Loucy (cell line): ENCODE results near the gene TMEM250.
"Not testable (repeated sequence)": the region's sequence is repeated elsewhere in the genome, so short reads cannot be mapped to it uniquely, and the experiment has no call there.

Experiments used
- H2AFZ ChIP-seq: fragments of 200-600 bp; sonication (generic); 2 replicates; pipeline ENCODE4 v1.6.0; 2016; ENCODE audit warnings: antibody characterized with exemption, mild to moderate bottlenecking, low read length, moderate library complexity
- H3F3A ChIP-seq: fragments of 200-600 bp; 2 replicates; pipeline ENCODE4 v1.6.0; 2016; ENCODE audit warnings: antibody characterized with exemption, low read depth, mild to moderate bottlenecking
- H3K27me3 ChIP-seq: fragments of 200-600 bp; sonication (generic); 2 replicates; pipeline ENCODE4 v1.6.1; 2014; ENCODE audit warnings: low read length, mild to moderate bottlenecking; ENCODE audit not compliant: insufficient read depth, poor library complexity, severe bottlenecking
- H3K36me3 ChIP-seq: fragments of 200-600 bp; sonication (generic); 2 replicates; pipeline ENCODE4 v1.6.1; 2016; ENCODE audit warnings: low read length; ENCODE audit not compliant: insufficient read depth
- H3K4me1 ChIP-seq: fragments of 200-600 bp; sonication (generic); 2 replicates; pipeline ENCODE4 v1.5.1; 2014; ENCODE audit warnings: low read length, mild to moderate bottlenecking; ENCODE audit not compliant: insufficient read depth, poor library complexity, severe bottlenecking
- H3K4me2 ChIP-seq: fragments of 200-600 bp; sonication (generic); 2 replicates; pipeline ENCODE4 v1.6.0; 2014; ENCODE audit warnings: antibody characterized with exemption, low read length, low read depth, mild to moderate bottlenecking; ENCODE audit not compliant: poor library complexity, severe bottlenecking
- H3K4me3 ChIP-seq: fragments of 200-600 bp; sonication (generic); 2 replicates; pipeline ENCODE4 v1.5.1; 2014; ENCODE audit warnings: low read length, mild to moderate bottlenecking, mixed read lengths; ENCODE audit not compliant: poor library complexity, severe bottlenecking
- H3K79me2 ChIP-seq: fragments of 200-600 bp; sonication (generic); 2 replicates; pipeline ENCODE4 v1.6.1; 2014; ENCODE audit warnings: low read length; ENCODE audit not compliant: insufficient read depth
- H3K9ac ChIP-seq: fragments of 200-600 bp; sonication (generic); 2 replicates; pipeline ENCODE4 v1.6.0; 2014; ENCODE audit warnings: mild to moderate bottlenecking, low read depth, low read length, moderate library complexity; ENCODE audit not compliant: poor library complexity, severe bottlenecking
- H3K9me2 ChIP-seq: fragments of 200-600 bp; sonication (generic); replicated peaks from 2 replicates; pipeline ENCODE4 v1.6.1; 2016; ENCODE audit warnings: low read depth, low read length, mixed read lengths
- H3K9me3 ChIP-seq: fragments of 200-600 bp; sonication (generic); 2 replicates; pipeline ENCODE4 v1.6.1; 2014; ENCODE audit warnings: mild to moderate bottlenecking, antibody characterized with exemption, low read length, low read depth; ENCODE audit not compliant: insufficient read depth
- H4K20me1 ChIP-seq: fragments of 200-600 bp; sonication (generic); 2 replicates; pipeline ENCODE4 v1.6.0; 2014; ENCODE audit warnings: antibody characterized with exemption, low read length, mild to moderate bottlenecking; ENCODE audit not compliant: insufficient read depth, poor library complexity, severe bottlenecking
- EZH2phosphoT487 ChIP-seq: fragments of 200-600 bp; IDR thresholded peaks from 2 replicates; pipeline ENCODE4 v1.6.1; 2018; ENCODE audit warnings: antibody characterized with exemption, mild to moderate bottlenecking, moderate library complexity, borderline replicate concordance
- TF ChIP-seq, protein P1 (sequence below): fragments of 200-600 bp; sonication (generic); conservative IDR thresholded peaks from 2 replicates; pipeline ENCODE4 v1.5.1; 2014; ENCODE audit warnings: mild to moderate bottlenecking, antibody characterized with exemption, low read length

Gene TMEM250

GRCh38 chr9:136151848-136152542, 33.3 kb upstream of the TMEM250 start:
- Histone ChIP-seq H3K9ac (no peak overlapping the region), H3K4me2 (no peak overlapping the region), H3K27me3 (no peaks in the 10 kb centered on the region), H3K36me3 (no peaks in the 10 kb centered on the region), H3K4me1 (no peaks in the 10 kb centered on the region), H3K79me2 (no peaks in the 10 kb centered on the region), H3K9me3 (no peaks in the 10 kb centered on the region), H3K4me3 (no peak overlapping the region), H4K20me1 (no peaks in the 10 kb centered on the region), H2AFZ (no peak overlapping the region), H3K9me2 (no peaks in the 10 kb centered on the region), H3F3A (no peaks in the 10 kb centered on the region)
- TF ChIP-seq, protein P1, sequence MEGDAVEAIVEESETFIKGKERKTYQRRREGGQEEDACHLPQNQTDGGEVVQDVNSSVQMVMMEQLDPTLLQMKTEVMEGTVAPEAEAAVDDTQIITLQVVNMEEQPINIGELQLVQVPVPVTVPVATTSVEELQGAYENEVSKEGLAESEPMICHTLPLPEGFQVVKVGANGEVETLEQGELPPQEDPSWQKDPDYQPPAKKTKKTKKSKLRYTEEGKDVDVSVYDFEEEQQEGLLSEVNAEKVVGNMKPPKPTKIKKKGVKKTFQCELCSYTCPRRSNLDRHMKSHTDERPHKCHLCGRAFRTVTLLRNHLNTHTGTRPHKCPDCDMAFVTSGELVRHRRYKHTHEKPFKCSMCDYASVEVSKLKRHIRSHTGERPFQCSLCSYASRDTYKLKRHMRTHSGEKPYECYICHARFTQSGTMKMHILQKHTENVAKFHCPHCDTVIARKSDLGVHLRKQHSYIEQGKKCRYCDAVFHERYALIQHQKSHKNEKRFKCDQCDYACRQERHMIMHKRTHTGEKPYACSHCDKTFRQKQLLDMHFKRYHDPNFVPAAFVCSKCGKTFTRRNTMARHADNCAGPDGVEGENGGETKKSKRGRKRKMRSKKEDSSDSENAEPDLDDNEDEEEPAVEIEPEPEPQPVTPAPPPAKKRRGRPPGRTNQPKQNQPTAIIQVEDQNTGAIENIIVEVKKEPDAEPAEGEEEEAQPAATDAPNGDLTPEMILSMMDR = no peak
- no peak for TF ChIP-seq EZH2phosphoT487

- H3K4me1 ChIP-seq = no peaks in the 10 kb centered on the region
- H3K9ac ChIP-seq = no peak overlapping the region
- no peaks in the 10 kb centered on the region for H3K36me3 ChIP-seq
- no peak overlapping the region for H2AFZ ChIP-seq
- H3K4me2 ChIP-seq = no peak overlapping the region
- no peaks in the 10 kb centered on the region for H3K9me2 ChIP-seq
- H3F3A ChIP-seq = no peaks in the 10 kb centered on the region
- TF ChIP-seq EZH2phosphoT487 = no peak
- TF ChIP-seq, protein P1 = no peak
- no peaks in the 10 kb centered on the region for H3K9me3 ChIP-seq
- H3K4me3 ChIP-seq = no peak overlapping the region
- H4K20me1 ChIP-seq = no peaks in the 10 kb centered on the region
- H3K27me3 ChIP-seq = no peaks in the 10 kb centered on the region
- no peaks in the 10 kb centered on the region for H3K79me2 ChIP-seq
Measured at GRCh38 chr9:136151214-136151804, 32.6 kb upstream of the TMEM250 start.

GRCh38 chr9:136150664-136151213, 32.1 kb upstream of the TMEM250 start:
- H3K4me2 ChIP-seq = not testable (repeated sequence)

GRCh38 chr9:136149853-136150252, 31.2 kb upstream of the TMEM250 start:
- H3F3A ChIP-seq = no peaks in the 10 kb centered on the region
- no peak overlapping the region for H2AFZ ChIP-seq
- no peak overlapping the region for H3K4me2 ChIP-seq
- no peaks in the 10 kb centered on the region for H3K4me1 ChIP-seq
- no peaks in the 10 kb centered on the region for H3K27me3 ChIP-seq
- H3K36me3 ChIP-seq = no peaks in the 10 kb centered on the region
- no peak overlapping the region for H3K4me3 ChIP-seq
- H3K79me2 ChIP-seq = no peaks in the 10 kb centered on the region
- H3K9me3 ChIP-seq = no peaks in the 10 kb centered on the region
- TF ChIP-seq EZH2phosphoT487 = no peak
- TF ChIP-seq, protein P1 = no peak
- no peaks in the 10 kb centered on the region for H4K20me1 ChIP-seq
- no peak overlapping the region for H3K9ac ChIP-seq
- H3K9me2 ChIP-seq = no peaks in the 10 kb centered on the region

More at GRCh38 chr9:136150664-136151213, 32.1 kb upstream of the TMEM250 start:
- H3K9me3 ChIP-seq, H3K4me3 ChIP-seq, H3K36me3 ChIP-seq, H4K20me1 ChIP-seq, H3K79me2 ChIP-seq, H2AFZ ChIP-seq, H3K9me2 ChIP-seq, H3F3A ChIP-seq, H3K27me3 ChIP-seq, H3K4me1 ChIP-seq, H3K9ac ChIP-seq: not testable (repeated sequence)
